Astrocyte of the spinal cord (primary cell): ENCODE results near the gene SNX10.

Source experiments
- DNase-seq: peaks from one replicate; pipeline ENCODE4 v3.0.0; 2011; ENCODE audit warnings: low read depth, low spot score
- H3K4me3 ChIP-seq: 2 replicates; pipeline ENCODE4 v1.5.1; 2011; ENCODE audit warnings: low read depth, mild to moderate bottlenecking, low read length, moderate library complexity
- in situ Hi-C: cut with HindIII; loops from 2 replicates; pipeline ENCODE4 v1.10.0; 2017; ENCODE audit warnings: low sequenced_read_pairs
- TF ChIP-seq, protein P1 (sequence below): IDR thresholded peaks from 2 replicates; pipeline ENCODE4 v1.5.1; 2012; ENCODE audit warnings: low read depth, mild to moderate bottlenecking, low read length, inconsistent platforms

The SNX10 gene

DNA sequence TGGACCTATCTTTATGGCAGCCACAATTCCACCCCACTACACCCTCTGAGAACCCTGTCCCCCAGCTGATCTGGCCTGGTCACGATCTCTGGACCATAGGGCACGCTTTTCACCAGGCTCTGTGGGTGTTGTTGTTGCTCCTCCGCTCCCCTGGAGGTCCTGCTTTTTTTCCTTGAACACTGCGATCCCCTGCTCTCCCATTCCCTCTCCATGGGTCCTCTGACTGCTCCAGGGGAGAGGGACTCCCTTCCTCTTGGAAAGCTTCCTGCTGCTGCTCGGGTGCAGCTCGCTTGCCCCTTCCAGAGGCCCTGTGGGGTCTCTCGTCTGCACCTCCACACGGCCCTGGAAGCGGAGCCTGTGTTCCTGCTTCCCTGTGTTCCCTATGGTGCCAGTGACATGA lies 53.5 kb downstream of the SNX10 start:
- TF ChIP-seq, protein P1, sequence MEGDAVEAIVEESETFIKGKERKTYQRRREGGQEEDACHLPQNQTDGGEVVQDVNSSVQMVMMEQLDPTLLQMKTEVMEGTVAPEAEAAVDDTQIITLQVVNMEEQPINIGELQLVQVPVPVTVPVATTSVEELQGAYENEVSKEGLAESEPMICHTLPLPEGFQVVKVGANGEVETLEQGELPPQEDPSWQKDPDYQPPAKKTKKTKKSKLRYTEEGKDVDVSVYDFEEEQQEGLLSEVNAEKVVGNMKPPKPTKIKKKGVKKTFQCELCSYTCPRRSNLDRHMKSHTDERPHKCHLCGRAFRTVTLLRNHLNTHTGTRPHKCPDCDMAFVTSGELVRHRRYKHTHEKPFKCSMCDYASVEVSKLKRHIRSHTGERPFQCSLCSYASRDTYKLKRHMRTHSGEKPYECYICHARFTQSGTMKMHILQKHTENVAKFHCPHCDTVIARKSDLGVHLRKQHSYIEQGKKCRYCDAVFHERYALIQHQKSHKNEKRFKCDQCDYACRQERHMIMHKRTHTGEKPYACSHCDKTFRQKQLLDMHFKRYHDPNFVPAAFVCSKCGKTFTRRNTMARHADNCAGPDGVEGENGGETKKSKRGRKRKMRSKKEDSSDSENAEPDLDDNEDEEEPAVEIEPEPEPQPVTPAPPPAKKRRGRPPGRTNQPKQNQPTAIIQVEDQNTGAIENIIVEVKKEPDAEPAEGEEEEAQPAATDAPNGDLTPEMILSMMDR, result no peak
- H3K4me3 ChIP-seq, result no peak overlapping the region
- DNase-seq, result no peak
- in situ Hi-C loops, result no loop called here

DNA sequence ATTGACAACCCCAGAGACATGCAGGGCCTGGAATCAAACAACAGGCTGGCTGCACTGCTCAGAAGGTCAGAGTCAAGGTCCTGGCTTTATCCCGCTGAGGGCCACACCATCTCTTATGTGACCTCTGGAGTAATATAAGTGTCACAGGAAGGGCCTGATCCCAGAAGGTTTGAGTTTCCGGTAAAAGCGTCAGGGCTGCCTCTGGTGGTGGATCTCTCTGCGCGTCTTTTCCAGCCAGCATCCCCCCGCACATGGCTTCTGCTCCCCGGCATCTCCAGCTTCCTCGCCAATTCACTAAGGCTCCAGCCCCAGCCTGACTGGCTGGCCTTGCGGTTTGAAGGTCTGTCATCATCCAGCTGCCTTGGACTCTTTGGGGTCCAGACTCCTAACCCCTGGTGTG lies 54.2 kb downstream of the SNX10 start:
- TF ChIP-seq, protein P1, result no peak
- in situ Hi-C loops, result no loop called here
- no peak for DNase-seq

GRCh38 chr7:26346611-26347203 lies 55.0 kb downstream of the SNX10 start:
- TF ChIP-seq, protein P1, result no peak
- in situ Hi-C loops, result no loop called here
- DNase-seq, result no peak
- no peak overlapping the region for H3K4me3 ChIP-seq

More for the DNA sequence above, 54.2 kb downstream of the SNX10 start:
- no peak overlapping the region for H3K4me3 ChIP-seq

DNA sequence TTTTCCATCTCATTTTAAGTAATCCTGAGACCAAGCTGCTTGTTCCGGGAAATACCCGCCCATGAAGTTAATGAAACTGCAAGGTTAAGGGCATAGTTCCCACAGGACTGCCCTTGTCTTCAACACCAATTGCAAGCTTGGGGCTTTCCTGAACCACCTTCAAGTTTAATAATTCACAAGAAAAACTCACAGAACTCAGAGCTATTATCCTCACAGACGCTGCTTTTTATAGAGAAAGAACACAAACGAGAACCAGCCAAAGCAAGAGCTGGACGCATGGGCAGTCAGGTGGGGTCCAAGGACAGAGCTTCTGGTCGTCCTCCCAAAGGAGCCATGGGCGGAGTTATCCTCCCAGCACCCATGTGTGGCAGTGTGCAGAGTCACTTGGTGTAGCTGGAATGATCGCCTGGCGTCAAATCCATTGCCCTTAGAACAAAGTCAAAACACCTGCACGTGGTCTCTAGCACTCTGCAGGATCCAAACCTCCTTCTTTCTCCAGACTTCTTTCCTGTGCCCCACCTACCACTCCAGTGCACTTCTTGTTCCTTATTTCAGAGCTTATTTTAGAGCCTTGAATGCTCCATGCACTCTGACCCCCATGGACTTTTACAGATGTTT lies 56.7 kb downstream of the SNX10 start:
- DNase-seq, result no peak
- no peak overlapping the region for H3K4me3 ChIP-seq
- in situ Hi-C loops, result no loop called here

GRCh38 chr7:26349005-26349915 lies 57.6 kb downstream of the SNX10 start:
- TF ChIP-seq, protein P1, result no peak
- in situ Hi-C loops, result no loop called here
- H3K4me3 ChIP-seq, result no peak overlapping the region
- no peak for DNase-seq

More for the DNA sequence above, 56.7 kb downstream of the SNX10 start:
- TF ChIP-seq, protein P1, result no peak

DNA sequence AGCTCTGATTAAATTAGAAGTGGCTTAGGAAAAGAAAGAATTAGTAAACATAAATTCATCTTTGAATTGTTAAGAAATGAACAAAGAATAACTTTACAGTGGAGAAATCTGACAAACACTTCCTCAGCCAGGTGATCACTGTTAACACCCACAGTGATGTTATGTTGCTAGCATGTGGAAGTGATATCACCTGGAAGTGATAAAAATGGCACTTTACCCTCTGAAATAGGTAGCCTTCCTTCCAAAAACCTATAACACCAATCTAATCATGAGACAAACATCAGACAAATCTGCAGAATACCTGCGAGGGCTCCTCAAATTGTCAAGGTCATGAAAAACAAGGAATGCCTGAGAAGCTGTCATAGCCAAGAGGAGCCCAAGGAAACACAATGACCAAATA lies 59.5 kb downstream of the SNX10 start:
- TF ChIP-seq, protein P1, result no peak
- in situ Hi-C loops, result no loop called here
- no peak for DNase-seq
- H3K4me3 ChIP-seq, result no peak overlapping the region
